OCI-M2 (cell line): ENCODE data around the gene ERGIC2.
"Not testable (repeated sequence)": the region's sequence is repeated elsewhere in the genome, so short reads cannot be mapped to it uniquely, and the experiment has no call there.

ENCODE experiments used
- DNase-seq: peaks from one replicate; lab custom pipeline; 2025; ENCODE audit not compliant: unreplicated experiment; lab: John Stamatoyannopoulos, UW

ERGIC2 gene

DNA sequence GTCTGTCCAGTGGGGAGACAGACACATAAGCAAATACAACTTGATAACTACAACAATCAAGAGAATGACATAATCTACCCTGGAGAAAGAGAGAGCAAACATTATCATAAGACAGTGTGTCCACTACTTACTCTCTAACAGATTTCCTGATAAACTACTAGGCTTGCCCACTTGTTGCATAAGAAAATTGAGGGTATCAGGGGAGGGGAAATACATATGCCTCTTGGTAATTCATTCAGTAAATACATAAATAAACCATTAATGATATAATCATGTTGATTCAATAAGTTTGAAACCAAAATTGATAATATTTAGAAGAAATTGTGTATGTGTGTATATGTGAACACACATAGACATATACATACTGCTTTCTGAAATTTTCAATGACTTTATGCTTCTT is 76.6 kb downstream of the ERGIC2 start:
- no peak for DNase-seq

DNA sequence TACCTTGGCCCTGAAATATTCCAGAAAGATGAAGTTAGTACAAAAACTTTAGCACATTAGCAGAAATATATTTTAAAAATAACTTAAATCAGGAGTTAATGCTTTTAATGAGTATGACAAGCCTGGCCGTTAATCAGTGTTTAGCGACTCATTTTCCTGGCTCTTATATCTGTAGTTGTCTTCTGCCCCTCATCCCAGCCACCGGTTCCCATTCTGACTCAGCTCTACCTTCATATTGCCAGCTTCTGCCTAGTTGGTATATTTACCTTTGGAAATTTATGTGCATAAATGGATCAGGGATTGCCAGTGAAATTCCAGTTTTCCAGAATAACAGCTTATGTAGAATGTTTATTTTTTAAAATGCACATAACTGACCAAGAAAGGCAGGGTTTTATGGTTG is 79.9 kb downstream of the ERGIC2 start:
- DNase-seq = no peak

DNA sequence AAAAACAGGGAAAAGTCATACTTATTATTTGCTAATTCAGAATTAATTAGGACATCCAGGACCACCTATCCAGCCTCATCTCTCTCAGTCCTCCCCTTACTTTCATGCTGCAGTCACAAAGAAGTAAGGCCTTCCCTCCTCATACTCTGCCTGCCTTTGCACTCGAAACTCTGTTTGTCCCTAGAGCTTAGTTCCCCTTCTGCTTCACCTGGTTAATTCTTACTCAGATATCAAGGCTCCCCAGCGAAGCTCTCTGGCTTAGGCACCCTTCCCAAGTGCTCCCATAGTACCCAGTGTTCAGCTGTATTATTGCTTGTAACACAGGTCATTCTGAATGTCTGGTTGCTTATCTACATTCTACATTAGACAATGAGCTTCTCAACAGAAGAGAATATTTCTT is 81.3 kb downstream of the ERGIC2 start:
- DNase-seq = no peak

DNA sequence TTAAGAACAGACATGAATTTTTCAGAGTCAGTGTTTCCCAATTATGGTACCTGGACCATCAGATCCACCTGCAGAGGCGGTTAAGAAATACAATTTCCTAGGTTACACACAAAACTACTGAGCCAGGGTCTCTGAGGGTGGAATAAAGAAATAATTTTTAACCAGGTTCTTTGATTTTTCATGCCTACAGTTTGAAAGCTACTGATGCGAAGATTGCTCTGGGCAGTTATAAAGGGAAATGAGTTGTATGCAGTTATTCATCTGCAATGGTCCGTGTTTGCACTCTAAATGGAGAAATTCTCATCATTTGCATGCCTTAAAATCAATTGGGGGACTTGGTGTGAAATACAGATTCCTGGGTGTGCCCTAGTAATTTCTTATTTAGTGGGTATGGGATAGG is 89.7 kb downstream of the ERGIC2 start:
- DNase-seq = no peak

DNA sequence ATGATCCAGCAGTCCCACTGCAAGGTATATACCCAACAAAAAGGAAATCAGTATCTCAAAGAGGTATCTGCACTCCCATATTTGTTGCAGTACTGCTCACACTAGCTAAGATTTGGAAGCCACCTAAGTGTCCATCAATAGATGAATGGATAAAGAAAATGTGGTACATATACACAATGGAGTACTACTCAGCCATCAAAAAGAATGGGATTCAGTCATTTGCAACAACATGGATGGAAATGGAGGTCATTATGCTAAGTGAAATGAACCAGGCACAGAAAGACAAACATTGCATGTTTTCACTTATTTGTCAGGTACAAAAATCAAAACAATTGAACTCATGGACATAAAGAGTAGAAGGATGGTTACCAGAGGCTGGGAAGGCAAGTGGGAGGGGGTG is 90.5 kb downstream of the ERGIC2 start:
- DNase-seq = not testable (repeated sequence)

DNA sequence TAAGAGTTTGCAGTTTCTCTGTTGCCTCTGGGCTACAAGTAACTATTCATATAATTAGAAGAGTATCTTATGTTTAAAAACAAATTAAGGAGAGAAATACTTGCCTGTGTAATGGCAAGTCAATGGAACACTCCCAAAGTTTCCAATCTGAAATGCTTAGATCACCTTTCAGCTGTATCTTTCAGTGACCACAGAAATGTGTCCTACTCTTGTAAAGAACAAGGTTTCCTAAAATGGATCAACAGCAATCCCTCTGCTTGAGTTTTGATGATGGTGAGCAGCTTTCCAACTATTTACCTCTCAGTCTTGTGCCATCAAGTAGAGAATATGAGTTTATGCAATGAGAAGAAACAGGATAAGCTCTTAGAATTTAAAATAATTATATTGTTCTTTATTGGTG is 92.9 kb downstream of the ERGIC2 start:
- DNase-seq = no peak

DNA sequence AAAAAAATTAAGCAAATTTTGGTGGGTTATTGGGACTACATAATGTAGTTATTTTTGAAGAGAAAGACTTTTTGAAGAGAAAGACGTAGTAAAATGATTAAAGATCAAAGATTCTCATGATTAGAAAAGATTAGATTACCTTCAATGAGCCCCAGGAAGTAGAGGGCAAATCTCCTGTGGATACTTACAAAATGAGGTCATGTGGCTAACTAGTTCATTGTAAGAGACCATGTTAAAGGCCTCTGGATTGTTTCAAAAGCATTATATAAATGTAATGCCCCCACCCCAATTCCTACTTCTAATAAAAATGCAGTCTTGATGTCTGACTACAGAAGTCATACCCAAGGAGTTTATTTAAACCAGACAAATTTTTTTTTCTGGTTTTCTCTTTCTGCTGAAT is 93.3 kb downstream of the ERGIC2 start:
- DNase-seq = no peak
